Measurements from ENCODE around the gene NCEH1.

The NCEH1 gene

GRCh38 chr3:172700256-172700655 is 10.6 kb downstream of the NCEH1 start:
- Histone ChIP-seq H3K56ac (ENCODE audit: low read length) (no peak overlapping the region), H4K8ac (ENCODE audit: low read depth, low read length) (no peak overlapping the region), H3K4me2 (ENCODE audit: low read length) (no peak overlapping the region), H3K27ac (ENCODE audit: low read depth, low read length) (no peak overlapping the region), H3K79me2 (ENCODE audit: control insufficient read depth, insufficient read depth, low read length) (no peaks in the 10 kb centered on the region), H3K18ac (ENCODE audit: low read length) (no peak overlapping the region), H3K36me3 (ENCODE audit: control insufficient read depth, insufficient read depth, low read length) (no peaks in the 10 kb centered on the region), H3K4ac (ENCODE audit: low read depth, low read length) (no peak overlapping the region), H4K5ac (ENCODE audit: low read length) (no peak overlapping the region), H2BK120ac (ENCODE audit: low read depth, low read length) (no peak overlapping the region), H2AK5ac (ENCODE audit: low read length) (no peak overlapping the region), H2BK5ac (ENCODE audit: low read length) (no peak overlapping the region), H3K27me3 (ENCODE audit: insufficient read depth, low read length, poor library complexity) (no peaks in the 10 kb centered on the region), H3K9ac (ENCODE audit: low read length) (no peak overlapping the region), H3K23ac (ENCODE audit: low read length) (no peak overlapping the region), H2BK15ac (replicated peaks; ENCODE audit: low read depth) (no peak overlapping the region), H3K79me1 (ENCODE audit: low read length) (no peaks in the 10 kb centered on the region), H3K4me1 (ENCODE audit: control insufficient read depth, low read depth, low read length) (no peaks in the 10 kb centered on the region), H3K4me3 (ENCODE audit: low read length) (no peak overlapping the region)
- DNase-seq: no peak
- WGBS (ENCODE audit: extremely low coverage, insufficient coverage, low lambda C conversion rate): no CpG with 5 or more reads among the region's 1 CpG

GRCh38 chr3:172699031-172699430 is 11.8 kb downstream of the NCEH1 start:
- Histone ChIP-seq H2BK120ac (ENCODE audit: low read depth, low read length) (no peak overlapping the region), H3K27ac (ENCODE audit: low read depth, low read length) (no peak overlapping the region), H3K79me1 (ENCODE audit: low read length) (no peaks in the 10 kb centered on the region), H4K8ac (ENCODE audit: low read depth, low read length) (no peak overlapping the region), H3K18ac (ENCODE audit: low read length) (no peak overlapping the region), H4K5ac (ENCODE audit: low read length) (no peak overlapping the region), H2BK15ac (replicated peaks; ENCODE audit: low read depth) (no peak overlapping the region), H3K56ac (ENCODE audit: low read length) (no peak overlapping the region), H3K36me3 (ENCODE audit: control insufficient read depth, insufficient read depth, low read length) (no peaks in the 10 kb centered on the region), H3K4me1 (ENCODE audit: control insufficient read depth, low read depth, low read length) (no peaks in the 10 kb centered on the region), H3K27me3 (ENCODE audit: insufficient read depth, low read length, poor library complexity) (no peaks in the 10 kb centered on the region), H3K4ac (ENCODE audit: low read depth, low read length) (no peak overlapping the region), H3K4me3 (ENCODE audit: low read length) (no peak overlapping the region), H3K79me2 (ENCODE audit: control insufficient read depth, insufficient read depth, low read length) (no peaks in the 10 kb centered on the region), H3K23ac (ENCODE audit: low read length) (no peak overlapping the region), H3K9ac (ENCODE audit: low read length) (no peak overlapping the region), H2BK5ac (ENCODE audit: low read length) (no peak overlapping the region), H2AK5ac (ENCODE audit: low read length) (no peak overlapping the region), H3K4me2 (ENCODE audit: low read length) (no peak overlapping the region)
- no CpG with 5 or more reads among the region's 7 CpGs for WGBS (ENCODE audit: extremely low coverage, insufficient coverage, low lambda C conversion rate)
- DNase-seq: no peak

- Histone ChIP-seq H3K4ac (ENCODE audit: low read depth, low read length) (no peak overlapping the region), H2AK5ac (ENCODE audit: low read length) (no peak overlapping the region), H3K4me2 (ENCODE audit: low read length) (no peak overlapping the region), H3K9ac (ENCODE audit: low read length) (no peak overlapping the region), H3K4me3 (ENCODE audit: low read length) (no peak overlapping the region), H3K79me2 (ENCODE audit: control insufficient read depth, insufficient read depth, low read length) (no peaks in the 10 kb centered on the region), H3K4me1 (ENCODE audit: control insufficient read depth, low read depth, low read length) (no peaks in the 10 kb centered on the region), H3K18ac (ENCODE audit: low read length) (no peak overlapping the region), H3K27ac (ENCODE audit: low read depth, low read length) (no peak overlapping the region), H4K5ac (ENCODE audit: low read length) (no peak overlapping the region), H3K36me3 (ENCODE audit: control insufficient read depth, insufficient read depth, low read length) (no peaks in the 10 kb centered on the region), H2BK15ac (replicated peaks; ENCODE audit: low read depth) (no peak overlapping the region), H4K8ac (ENCODE audit: low read depth, low read length) (no peak overlapping the region), H3K23ac (ENCODE audit: low read length) (no peak overlapping the region), H3K27me3 (ENCODE audit: insufficient read depth, low read length, poor library complexity) (no peaks in the 10 kb centered on the region), H2BK120ac (ENCODE audit: low read depth, low read length) (no peak overlapping the region), H3K56ac (ENCODE audit: low read length) (no peak overlapping the region), H2BK5ac (ENCODE audit: low read length) (no peak overlapping the region), H3K79me1 (ENCODE audit: low read length) (no peaks in the 10 kb centered on the region)
- no CpG with 5 or more reads among the region's 6 CpGs for WGBS (ENCODE audit: extremely low coverage, insufficient coverage, low lambda C conversion rate)
- DNase-seq: no peak
Measured at GRCh38 chr3:172698631-172699030, 12.2 kb downstream of the NCEH1 start.

- DNase-seq: no peak
- no peaks in the 10 kb centered on the region for H3K79me2 ChIP-seq (ENCODE audit: control insufficient read depth, insufficient read depth, low read length)
- H3K27ac ChIP-seq (ENCODE audit: low read depth, low read length): no peak overlapping the region
- no peak overlapping the region for H3K9ac ChIP-seq (ENCODE audit: low read length)
- H3K27me3 ChIP-seq (ENCODE audit: insufficient read depth, low read length, poor library complexity): no peaks in the 10 kb centered on the region
- WGBS (ENCODE audit: extremely low coverage, insufficient coverage, low lambda C conversion rate): no CpG with 5 or more reads among the region's 1 CpG
- H2BK5ac ChIP-seq (ENCODE audit: low read length): no peak overlapping the region
- no peaks in the 10 kb centered on the region for H3K4me1 ChIP-seq (ENCODE audit: control insufficient read depth, low read depth, low read length)
- no peak overlapping the region for H3K4ac ChIP-seq (ENCODE audit: low read depth, low read length)
- no peak overlapping the region for H4K8ac ChIP-seq (ENCODE audit: low read depth, low read length)
- no peak overlapping the region for H3K4me2 ChIP-seq (ENCODE audit: low read length)
- no peak overlapping the region for H2AK5ac ChIP-seq (ENCODE audit: low read length)
- no peak overlapping the region for H3K18ac ChIP-seq (ENCODE audit: low read length)
- no peak overlapping the region for H3K23ac ChIP-seq (ENCODE audit: low read length)
- H3K79me1 ChIP-seq (ENCODE audit: low read length): no peaks in the 10 kb centered on the region
- H3K36me3 ChIP-seq (ENCODE audit: control insufficient read depth, insufficient read depth, low read length): no peaks in the 10 kb centered on the region
- no peak overlapping the region for H2BK120ac ChIP-seq (ENCODE audit: low read depth, low read length)
- no peak overlapping the region for H3K56ac ChIP-seq (ENCODE audit: low read length)
- no peak overlapping the region for H4K5ac ChIP-seq (ENCODE audit: low read length)
- no peak overlapping the region for H2BK15ac ChIP-seq (replicated peaks; ENCODE audit: low read depth)
- H3K4me3 ChIP-seq (ENCODE audit: low read length): no peak overlapping the region
Measured at GRCh38 chr3:172697558-172697957, 13.3 kb downstream of the NCEH1 start.

GRCh38 chr3:172696357-172696756 is 14.5 kb downstream of the NCEH1 start:
- no peaks in the 10 kb centered on the region for H3K36me3 ChIP-seq (ENCODE audit: control insufficient read depth, insufficient read depth, low read length)
- H3K23ac ChIP-seq (ENCODE audit: low read length): no peak overlapping the region
- no CpG with 5 or more reads among the region's 5 CpGs for WGBS (ENCODE audit: extremely low coverage, insufficient coverage, low lambda C conversion rate)
- no peak overlapping the region for H3K56ac ChIP-seq (ENCODE audit: low read length)
- no peak overlapping the region for H2BK5ac ChIP-seq (ENCODE audit: low read length)
- H3K4ac ChIP-seq (ENCODE audit: low read depth, low read length): no peak overlapping the region
- no peak overlapping the region for H3K18ac ChIP-seq (ENCODE audit: low read length)
- H2BK120ac ChIP-seq (ENCODE audit: low read depth, low read length): no peak overlapping the region
- H4K8ac ChIP-seq (ENCODE audit: low read depth, low read length): no peak overlapping the region
- DNase-seq: no peak
- H3K4me2 ChIP-seq (ENCODE audit: low read length): no peak overlapping the region
- no peaks in the 10 kb centered on the region for H3K79me2 ChIP-seq (ENCODE audit: control insufficient read depth, insufficient read depth, low read length)
- H3K4me1 ChIP-seq (ENCODE audit: control insufficient read depth, low read depth, low read length): no peaks in the 10 kb centered on the region
- H3K9ac ChIP-seq (ENCODE audit: low read length): no peak overlapping the region
- H3K27me3 ChIP-seq (ENCODE audit: insufficient read depth, low read length, poor library complexity): no peaks in the 10 kb centered on the region
- no peak overlapping the region for H3K27ac ChIP-seq (ENCODE audit: low read depth, low read length)
- no peak overlapping the region for H2AK5ac ChIP-seq (ENCODE audit: low read length)
- no peak overlapping the region for H2BK15ac ChIP-seq (replicated peaks; ENCODE audit: low read depth)
- no peak overlapping the region for H3K4me3 ChIP-seq (ENCODE audit: low read length)
- H4K5ac ChIP-seq (ENCODE audit: low read length): no peak overlapping the region
- no peaks in the 10 kb centered on the region for H3K79me1 ChIP-seq (ENCODE audit: low read length)

GRCh38 chr3:172694573-172695246 is 16.2 kb downstream of the NCEH1 start:
- Histone ChIP-seq H4K8ac (ENCODE audit: low read depth, low read length) (no peak overlapping the region), H3K4ac (ENCODE audit: low read depth, low read length) (no peak overlapping the region), H3K9ac (ENCODE audit: low read length) (no peak overlapping the region), H3K4me2 (ENCODE audit: low read length) (no peak overlapping the region), H3K79me2 (ENCODE audit: control insufficient read depth, insufficient read depth, low read length) (no peaks in the 10 kb centered on the region), H3K36me3 (ENCODE audit: control insufficient read depth, insufficient read depth, low read length) (no peaks in the 10 kb centered on the region), H2BK5ac (ENCODE audit: low read length) (no peak overlapping the region), H3K23ac (ENCODE audit: low read length) (no peak overlapping the region), H3K18ac (ENCODE audit: low read length) (no peak overlapping the region), H4K5ac (ENCODE audit: low read length) (no peak overlapping the region), H3K4me1 (ENCODE audit: control insufficient read depth, low read depth, low read length) (no peaks in the 10 kb centered on the region), H3K27me3 (ENCODE audit: insufficient read depth, low read length, poor library complexity) (no peaks in the 10 kb centered on the region), H2BK15ac (replicated peaks; ENCODE audit: low read depth) (no peak overlapping the region), H2AK5ac (ENCODE audit: low read length) (no peak overlapping the region), H2BK120ac (ENCODE audit: low read depth, low read length) (no peak overlapping the region), H3K79me1 (ENCODE audit: low read length) (no peaks in the 10 kb centered on the region), H3K4me3 (ENCODE audit: low read length) (no peak overlapping the region), H3K27ac (ENCODE audit: low read depth, low read length) (no peak overlapping the region), H3K56ac (ENCODE audit: low read length) (no peak overlapping the region)
- DNase-seq: no peak
- WGBS (ENCODE audit: extremely low coverage, insufficient coverage, low lambda C conversion rate): no CpG with 5 or more reads among the region's 4 CpGs

Data from mesendoderm (in vitro differentiated cells).